AG09319 (cell line): ENCODE data around the gene SYTL4.

ENCODE experiments used
- DNase-seq: peaks from one replicate; pipeline ENCODE4 v3.0.0-alpha.2; 2010; ENCODE audit warnings: low read depth; ENCODE audit errors: extremely low read depth
- TF ChIP-seq, protein P1 (sequence below): IDR thresholded peaks from 2 replicates; pipeline ENCODE4 v1.5.1; 2011; ENCODE audit warnings: low read depth, mild to moderate bottlenecking, inconsistent platforms, low read length, moderate library complexity

The SYTL4 gene

DNA sequence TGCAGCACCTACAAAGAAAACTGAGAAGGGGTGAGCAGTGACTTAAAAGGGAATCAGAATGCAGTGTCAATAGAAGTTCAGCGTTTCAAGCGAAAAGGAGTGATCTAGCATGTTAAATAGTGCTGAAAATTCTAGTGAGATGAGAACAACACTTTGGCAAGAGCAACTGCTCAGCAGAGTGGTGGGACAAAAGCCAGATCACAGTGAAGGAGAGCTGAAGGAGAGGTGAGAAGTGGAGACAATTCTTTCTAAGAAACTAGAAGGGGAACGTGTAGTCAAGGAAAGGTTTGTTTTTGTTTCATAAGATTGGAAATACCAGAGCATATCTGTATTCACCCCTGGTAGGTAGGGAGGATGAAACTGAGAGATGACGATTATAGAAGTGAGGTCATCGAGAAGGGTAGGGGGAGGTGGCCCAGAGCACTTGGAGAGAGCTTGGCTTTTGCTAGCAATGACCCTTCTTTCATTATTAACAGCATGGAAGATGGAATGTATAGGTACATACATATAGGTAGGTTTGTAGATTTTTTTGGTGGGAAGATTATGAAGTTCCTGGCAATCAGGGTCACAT, 54.2 kb downstream of the SYTL4 start:
- DNase-seq: no peak
- TF ChIP-seq, protein P1, sequence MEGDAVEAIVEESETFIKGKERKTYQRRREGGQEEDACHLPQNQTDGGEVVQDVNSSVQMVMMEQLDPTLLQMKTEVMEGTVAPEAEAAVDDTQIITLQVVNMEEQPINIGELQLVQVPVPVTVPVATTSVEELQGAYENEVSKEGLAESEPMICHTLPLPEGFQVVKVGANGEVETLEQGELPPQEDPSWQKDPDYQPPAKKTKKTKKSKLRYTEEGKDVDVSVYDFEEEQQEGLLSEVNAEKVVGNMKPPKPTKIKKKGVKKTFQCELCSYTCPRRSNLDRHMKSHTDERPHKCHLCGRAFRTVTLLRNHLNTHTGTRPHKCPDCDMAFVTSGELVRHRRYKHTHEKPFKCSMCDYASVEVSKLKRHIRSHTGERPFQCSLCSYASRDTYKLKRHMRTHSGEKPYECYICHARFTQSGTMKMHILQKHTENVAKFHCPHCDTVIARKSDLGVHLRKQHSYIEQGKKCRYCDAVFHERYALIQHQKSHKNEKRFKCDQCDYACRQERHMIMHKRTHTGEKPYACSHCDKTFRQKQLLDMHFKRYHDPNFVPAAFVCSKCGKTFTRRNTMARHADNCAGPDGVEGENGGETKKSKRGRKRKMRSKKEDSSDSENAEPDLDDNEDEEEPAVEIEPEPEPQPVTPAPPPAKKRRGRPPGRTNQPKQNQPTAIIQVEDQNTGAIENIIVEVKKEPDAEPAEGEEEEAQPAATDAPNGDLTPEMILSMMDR: no peak

DNA sequence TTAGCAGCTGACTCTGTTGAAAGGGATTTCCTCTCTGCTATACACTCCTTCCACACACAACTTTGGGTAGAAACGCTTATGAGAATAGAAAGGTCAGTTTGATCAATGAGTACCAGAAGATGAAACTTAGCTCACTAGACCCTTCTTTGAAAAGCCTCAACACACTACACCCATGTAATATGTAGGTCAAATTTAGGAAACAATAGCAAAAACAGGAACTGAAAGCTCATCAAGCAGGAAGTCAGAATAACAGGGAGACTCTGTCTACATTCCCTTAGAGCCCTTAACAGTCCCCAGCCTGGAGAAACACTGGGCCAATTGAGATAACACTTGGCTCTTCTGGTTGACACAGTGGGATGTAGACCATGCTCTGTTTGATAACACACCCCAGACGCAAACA, 57.2 kb downstream of the SYTL4 start:
- DNase-seq: no peak
- TF ChIP-seq, protein P1: no peak

DNA sequence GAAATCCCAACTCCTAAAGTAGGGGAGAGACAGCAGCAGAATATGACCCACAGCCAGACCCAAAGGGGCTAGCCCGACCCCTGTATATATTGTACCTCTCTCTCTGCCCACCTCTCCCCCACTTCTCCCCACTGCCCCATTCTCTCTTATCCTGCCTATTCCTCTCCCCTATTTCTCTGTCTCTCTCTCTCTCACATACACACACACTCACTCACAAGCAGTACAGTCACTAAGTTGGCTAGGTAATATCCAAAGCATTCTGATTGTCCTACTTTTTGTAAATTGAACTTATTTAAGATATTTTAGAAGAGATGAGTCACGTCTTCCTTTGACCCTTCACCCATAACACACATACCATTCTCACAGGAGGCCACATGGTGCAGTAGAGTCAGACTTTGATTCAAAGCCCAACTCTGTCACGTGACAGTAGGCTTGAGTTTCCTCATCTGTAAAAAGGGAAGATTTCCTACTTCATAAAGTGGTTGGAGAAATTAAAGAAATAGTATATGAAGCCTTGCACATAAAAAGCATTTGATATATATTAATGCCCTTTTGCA, 58.4 kb downstream of the SYTL4 start:
- TF ChIP-seq, protein P1: no peak
- no peak for DNase-seq

DNA sequence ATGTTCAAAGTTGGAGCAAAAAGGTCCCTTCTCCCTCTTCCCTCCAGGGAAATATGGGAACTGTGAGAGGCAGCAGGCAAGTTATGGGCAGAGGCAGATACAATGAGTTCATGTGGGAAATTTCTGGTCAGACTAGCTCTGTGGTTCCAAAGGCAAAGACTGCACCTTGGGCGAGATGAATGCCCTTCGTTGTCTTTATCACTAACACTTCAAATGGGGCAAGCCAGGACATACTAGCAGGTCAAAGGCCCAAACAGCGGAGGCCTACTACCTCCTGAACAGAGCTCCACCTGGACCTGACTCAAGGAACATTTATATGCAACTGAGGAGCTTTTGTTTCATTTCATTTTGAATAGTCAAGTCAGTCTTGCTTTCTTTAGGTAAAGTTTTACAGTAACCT, 59.0 kb downstream of the SYTL4 start:
- DNase-seq: no peak
- TF ChIP-seq, protein P1: no peak

DNA sequence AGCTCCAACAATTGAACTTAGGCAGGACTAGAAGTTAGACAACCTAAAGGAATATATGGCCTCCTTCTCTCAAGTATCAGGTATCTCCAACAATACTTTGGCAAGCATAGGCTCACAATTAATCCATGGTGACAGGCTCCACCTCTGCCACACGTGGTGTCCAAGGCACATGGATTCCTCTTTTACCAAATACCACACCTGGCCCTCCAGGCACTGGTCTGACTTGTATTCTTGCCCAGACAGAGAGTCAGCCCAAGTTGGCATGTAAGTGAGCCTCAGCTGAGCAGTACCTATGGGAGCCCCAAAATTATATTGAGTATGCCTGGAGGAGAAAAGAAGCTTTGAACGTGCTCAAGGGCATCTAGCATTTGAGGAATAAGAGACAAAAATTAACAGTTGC, 68.3 kb downstream of the SYTL4 start:
- TF ChIP-seq, protein P1: no peak

DNA sequence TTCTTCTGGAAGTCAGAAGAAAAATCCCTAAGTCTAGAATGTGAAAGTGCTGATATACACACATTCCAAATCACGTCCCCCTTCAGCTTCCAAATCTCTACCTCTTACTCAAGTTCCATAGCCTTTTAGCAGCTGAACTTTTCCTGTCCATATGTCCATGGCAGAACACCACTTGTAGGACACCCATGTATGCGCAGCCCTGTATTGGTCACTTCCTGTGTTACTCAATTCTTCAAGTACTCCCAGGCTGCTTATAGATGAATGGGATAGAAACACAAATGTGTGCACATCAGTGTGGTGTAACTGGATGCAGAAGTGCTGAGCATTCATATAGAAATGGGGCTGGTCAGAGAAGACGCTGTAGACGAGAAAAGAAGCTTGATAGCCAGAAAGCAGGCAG, 69.1 kb downstream of the SYTL4 start:
- no peak for DNase-seq
- TF ChIP-seq, protein P1: no peak

More for the DNA sequence above, 68.3 kb downstream of the SYTL4 start:
- DNase-seq: no peak

DNA sequence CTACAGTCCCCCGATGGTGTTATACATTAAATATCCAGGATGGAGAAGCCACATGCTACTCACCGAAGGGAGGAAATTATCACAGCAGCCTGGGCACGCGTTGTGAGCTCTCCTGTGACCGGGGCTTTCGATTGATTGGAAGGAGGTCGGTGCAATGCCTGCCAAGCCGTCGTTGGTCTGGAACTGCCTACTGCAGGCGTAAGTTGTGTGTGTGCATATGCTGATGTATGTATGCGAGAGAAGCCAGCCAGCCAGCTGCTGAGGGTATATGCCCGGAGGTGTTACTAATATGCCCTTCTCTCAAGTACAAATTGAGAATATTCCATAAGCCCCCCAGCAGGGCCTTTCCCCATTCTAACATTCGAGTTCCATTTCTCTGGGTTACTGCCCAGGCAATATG, 69.8 kb downstream of the SYTL4 start:
- TF ChIP-seq, protein P1: no peak
- no peak for DNase-seq
